Hepatocyte (in vitro differentiated cells): ENCODE measurements around the gene CCDC3. TPM values are rescaled to one million over a fixed set of nuclear protein-coding genes. Genes with fewer than 3 reads are reported as not detected.

ENCODE experiments used
- DNase-seq: peaks from one replicate; pipeline ENCODE4 v3.0.0-alpha.2; 2016; ENCODE audit warnings: low spot score
- H2AFZ ChIP-seq: fragments of 200-600 bp; sonication (generic); 2 replicates; pipeline ENCODE4 v1.6.0; 2016; ENCODE audit warnings: antibody characterized with exemption, mild to moderate bottlenecking
- H3K27ac ChIP-seq: fragments of 200-600 bp; sonication (generic); 2 replicates; pipeline ENCODE4 v1.5.1; 2016; ENCODE audit warnings: mild to moderate bottlenecking
- H3K27me3 ChIP-seq: fragments of 200-600 bp; sonication (generic); 2 replicates; pipeline ENCODE4 v1.6.1; 2016
- H3K36me3 ChIP-seq: fragments of 200-600 bp; sonication (generic); replicated peaks from 2 replicates; pipeline ENCODE4 v1.5.1; 2016; ENCODE audit warnings: low read depth; ENCODE audit not compliant: insufficient read depth
- H3K4me1 ChIP-seq: fragments of 200-600 bp; sonication (generic); 2 replicates; pipeline ENCODE4 v1.5.1; 2016; ENCODE audit warnings: mild to moderate bottlenecking, moderate library complexity; ENCODE audit not compliant: insufficient read depth
- H3K4me2 ChIP-seq: fragments of 200-600 bp; sonication (generic); 2 replicates; pipeline ENCODE4 v1.6.0; 2016
- H3K4me3 ChIP-seq: fragments of 200-600 bp; sonication (generic); 2 replicates; pipeline ENCODE4 v1.5.1; 2016; ENCODE audit warnings: mild to moderate bottlenecking
- H3K79me2 ChIP-seq: fragments of 200-600 bp; sonication (generic); 2 replicates; pipeline ENCODE4 v1.6.0; 2017; ENCODE audit warnings: mild to moderate bottlenecking
- H3K9me2 ChIP-seq: fragments of 200-600 bp; sonication (generic); replicated peaks from 2 replicates; pipeline ENCODE4 v1.6.0; 2017; ENCODE audit warnings: mild to moderate bottlenecking; ENCODE audit not compliant: insufficient read depth
- H3K9me3 ChIP-seq: fragments of 200-600 bp; sonication (generic); 2 replicates; pipeline ENCODE4 v1.5.1; 2016; ENCODE audit warnings: low read depth, mild to moderate bottlenecking
- H4K20me1 ChIP-seq: fragments of 200-600 bp; sonication (generic); 2 replicates; pipeline ENCODE4 v1.6.0; 2016; ENCODE audit warnings: mild to moderate bottlenecking; ENCODE audit not compliant: insufficient read depth, poor library complexity, severe bottlenecking
- EZH2 ChIP-seq: fragments of 200-600 bp; sonication (generic); IDR thresholded peaks from 2 replicates; pipeline ENCODE4 v1.6.1; 2016; ENCODE audit warnings: antibody characterized with exemption, mild to moderate bottlenecking, borderline replicate concordance
- EZH2phosphoT487 ChIP-seq: fragments of 200-600 bp; sonication (generic); IDR thresholded peaks from one replicate; pipeline ENCODE4 v1.6.1; 2018; ENCODE audit warnings: antibody characterized with exemption, mild to moderate bottlenecking, low read depth, moderate library complexity; ENCODE audit not compliant: unreplicated experiment, severe bottlenecking
- WGBS: methylation state at CpG from one replicate; pipeline ENCODE4 v1.1.6; 2016; ENCODE audit warnings: low lambda C conversion rate; ENCODE audit errors: missing lambda C conversion rate; 5-methylcytosine and 5-hydroxymethylcytosine counted together
- polyA plus RNA-seq: library from polyadenylated mRNA; unstranded; fragments of >200 nt; fragmentation: Nextera tagmentation; extraction: Ambion mirVana; gene quantifications from 2 replicates; pipeline ENCODE4 v1.2.1, GENCODE V29; 2016
- total RNA-seq: library from RNA; depleted of rRNA; stranded (reverse); fragments of >200 nt; gene quantifications from 2 replicates; pipeline ENCODE4 v1.2.3, GENCODE V29; 2014
- TF ChIP-seq, protein P1 (sequence below): fragments of 200-600 bp; sonication (generic); IDR thresholded peaks from 2 replicates; pipeline ENCODE4 v1.5.1; 2016; ENCODE audit warnings: antibody characterized with exemption, mild to moderate bottlenecking; ENCODE audit not compliant: poor library complexity

CCDC3 gene
- total and polyA plus RNA-seq, 2 experiments from 2014 or later, result 10.4 to 10.5 TPM

DNA sequence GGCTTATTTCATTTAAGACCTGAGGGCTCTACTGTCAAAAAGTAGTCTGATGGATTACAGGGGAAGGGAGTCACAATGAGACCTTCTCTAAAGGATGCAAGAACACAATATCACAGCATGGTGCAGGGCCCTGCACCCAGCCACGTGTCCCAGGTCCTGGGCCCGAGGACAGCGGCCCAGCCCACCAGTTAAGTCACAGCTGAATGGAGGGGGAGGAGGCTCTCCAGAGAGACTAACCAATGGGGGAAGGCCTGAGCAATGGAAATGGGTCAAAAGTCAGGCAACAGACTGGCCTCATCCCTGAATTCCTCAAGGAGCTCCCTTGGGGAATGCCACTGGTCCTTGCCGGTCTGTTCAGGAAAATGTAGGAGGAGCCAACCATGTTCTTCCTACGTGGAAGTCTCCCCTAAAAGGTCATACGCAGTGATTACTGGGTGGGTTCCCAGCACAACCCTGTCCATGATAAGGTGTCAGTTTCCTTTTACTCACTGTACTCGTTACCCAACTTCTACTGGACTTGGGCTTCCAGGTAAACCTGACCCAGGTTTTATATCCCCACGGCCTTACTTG, 28.3 kb downstream of the CCDC3 start:
- Histone ChIP-seq H3K4me1 (no peaks in the 10 kb centered on the region), H3K27me3 (no peaks in the 10 kb centered on the region), H3K9me3 (no peaks in the 10 kb centered on the region), H3K4me2 (no peak overlapping the region), H3K36me3 (no peaks in the 10 kb centered on the region), H3K9me2 (no peaks in the 10 kb centered on the region), H3K27ac (no peak overlapping the region), H3K79me2 (no peaks in the 10 kb centered on the region), H4K20me1 (no peaks in the 10 kb centered on the region), H3K4me3 (no peak overlapping the region), H2AFZ (no peak overlapping the region)
- DNase-seq, result no peak
- no peak for TF ChIP-seq EZH2
- TF ChIP-seq, protein P1, sequence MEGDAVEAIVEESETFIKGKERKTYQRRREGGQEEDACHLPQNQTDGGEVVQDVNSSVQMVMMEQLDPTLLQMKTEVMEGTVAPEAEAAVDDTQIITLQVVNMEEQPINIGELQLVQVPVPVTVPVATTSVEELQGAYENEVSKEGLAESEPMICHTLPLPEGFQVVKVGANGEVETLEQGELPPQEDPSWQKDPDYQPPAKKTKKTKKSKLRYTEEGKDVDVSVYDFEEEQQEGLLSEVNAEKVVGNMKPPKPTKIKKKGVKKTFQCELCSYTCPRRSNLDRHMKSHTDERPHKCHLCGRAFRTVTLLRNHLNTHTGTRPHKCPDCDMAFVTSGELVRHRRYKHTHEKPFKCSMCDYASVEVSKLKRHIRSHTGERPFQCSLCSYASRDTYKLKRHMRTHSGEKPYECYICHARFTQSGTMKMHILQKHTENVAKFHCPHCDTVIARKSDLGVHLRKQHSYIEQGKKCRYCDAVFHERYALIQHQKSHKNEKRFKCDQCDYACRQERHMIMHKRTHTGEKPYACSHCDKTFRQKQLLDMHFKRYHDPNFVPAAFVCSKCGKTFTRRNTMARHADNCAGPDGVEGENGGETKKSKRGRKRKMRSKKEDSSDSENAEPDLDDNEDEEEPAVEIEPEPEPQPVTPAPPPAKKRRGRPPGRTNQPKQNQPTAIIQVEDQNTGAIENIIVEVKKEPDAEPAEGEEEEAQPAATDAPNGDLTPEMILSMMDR, result no peak
- no peak for TF ChIP-seq EZH2phosphoT487
- 90% methylated on average over 8 of the region's 8 CpGs for WGBS

DNA sequence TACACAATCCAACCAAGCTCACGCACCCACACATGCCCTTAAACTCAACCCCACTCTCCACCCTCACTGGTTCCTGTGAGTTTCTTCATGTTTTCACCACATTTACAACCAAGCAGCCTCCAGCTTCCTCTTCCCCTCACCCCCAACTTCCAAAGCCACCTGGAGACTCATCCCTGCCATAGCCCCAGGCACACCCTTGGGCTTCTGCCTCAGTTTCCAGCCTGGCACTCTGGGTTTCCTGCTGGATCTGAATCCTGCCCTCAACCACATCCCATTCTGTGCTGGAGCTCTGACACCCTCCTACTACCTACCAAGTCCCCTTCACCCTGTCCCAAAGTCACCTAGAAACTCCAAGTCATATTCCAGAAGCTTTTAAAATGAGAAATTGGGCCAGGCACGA, 29.4 kb downstream of the CCDC3 start:
- Histone ChIP-seq H4K20me1 (no peaks in the 10 kb centered on the region), H3K9me2 (no peaks in the 10 kb centered on the region)
- WGBS, result 89% methylated on average over 2 of the region's 2 CpGs

DNA sequence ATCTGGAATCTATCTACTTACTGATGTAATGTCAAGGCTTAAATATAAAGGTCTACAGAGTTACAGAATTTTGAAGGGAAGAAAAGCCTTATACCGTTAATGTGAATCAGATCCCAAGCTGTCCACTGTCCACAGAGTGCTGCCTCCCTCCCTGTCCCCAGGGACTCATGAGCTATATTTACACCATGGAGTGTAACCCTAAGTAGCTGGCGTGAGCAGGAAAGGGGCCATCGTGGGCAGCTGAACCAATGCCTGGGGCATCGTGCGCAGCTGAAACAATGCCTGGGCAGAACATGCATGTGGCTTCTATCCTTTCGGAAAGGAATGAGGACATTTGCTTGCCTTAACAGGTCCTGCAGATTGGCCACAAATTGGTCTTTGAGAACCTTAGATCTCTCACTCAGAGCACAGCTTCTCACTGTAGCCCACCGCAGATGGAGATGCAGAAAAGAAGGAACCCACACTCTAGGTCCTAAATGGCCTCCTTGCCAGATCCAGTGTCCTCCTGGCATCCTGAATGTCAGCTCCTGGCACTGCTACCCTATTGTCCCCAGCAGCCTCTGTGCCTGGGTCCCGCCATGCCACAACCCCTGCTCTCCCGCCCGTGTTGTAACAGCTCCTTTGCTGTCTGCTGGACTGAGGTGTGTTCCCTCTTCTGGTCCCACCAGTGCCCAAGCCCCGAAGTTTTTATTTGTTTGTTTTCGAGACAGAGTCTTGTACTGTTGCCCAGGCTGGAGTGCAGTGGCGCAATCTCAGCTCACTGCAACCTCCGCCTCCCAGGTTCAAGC, 30.3 kb downstream of the CCDC3 start:
- DNase-seq, result no peak
- H3K9me2 ChIP-seq, result no peaks in the 10 kb centered on the region
- no peak overlapping the region for H3K4me3 ChIP-seq
- no peak overlapping the region for H3K27ac ChIP-seq
- no peaks in the 10 kb centered on the region for H4K20me1 ChIP-seq
- H3K36me3 ChIP-seq, result no peaks in the 10 kb centered on the region
- WGBS, result 86% methylated on average over 14 of the region's 14 CpGs
- TF ChIP-seq, protein P1, result no peak
- TF ChIP-seq EZH2, result no peak
- TF ChIP-seq EZH2phosphoT487, result no peak
- H3K27me3 ChIP-seq, result no peaks in the 10 kb centered on the region
- no peaks in the 10 kb centered on the region for H3K4me1 ChIP-seq
- no peaks in the 10 kb centered on the region for H3K79me2 ChIP-seq
- H3K4me2 ChIP-seq, result no peak overlapping the region
- no peak overlapping the region for H2AFZ ChIP-seq
- H3K9me3 ChIP-seq, result no peaks in the 10 kb centered on the region

More for the DNA sequence above, 29.4 kb downstream of the CCDC3 start:
- Histone ChIP-seq H3K27ac (no peak overlapping the region), H2AFZ (no peak overlapping the region), H3K27me3 (no peaks in the 10 kb centered on the region), H3K4me1 (no peaks in the 10 kb centered on the region), H3K79me2 (no peaks in the 10 kb centered on the region), H3K4me2 (no peak overlapping the region), H3K9me3 (no peaks in the 10 kb centered on the region), H3K36me3 (no peaks in the 10 kb centered on the region), H3K4me3 (no peak overlapping the region)
- TF ChIP-seq, protein P1, result no peak
- TF ChIP-seq EZH2 (no peak), EZH2phosphoT487 (no peak)
- no peak for DNase-seq
